Neural progenitor cell (in vitro differentiated cells): ENCODE measurements around the gene ETDC. TPM values are rescaled to one million over a fixed set of nuclear protein-coding genes. Genes with fewer than 3 reads are reported as not detected.

Source experiments
- DNase-seq: peaks from one replicate; pipeline ENCODE4 v3.0.0-alpha.2; 2016; ENCODE audit warnings: low spot score
- H2AFZ ChIP-seq: fragments of 200-600 bp; sonication (generic); replicated peaks from 2 replicates; pipeline ENCODE4 v1.6.1; 2016; ENCODE audit warnings: antibody characterized with exemption
- H3F3A ChIP-seq: fragments of 200-600 bp; sonication (generic); 2 replicates; pipeline ENCODE4 v1.6.1; 2016; ENCODE audit warnings: antibody characterized with exemption, low read depth
- H3K27ac ChIP-seq: fragments of 200-600 bp; sonication (generic); 2 replicates; pipeline ENCODE4 v1.5.1; 2016; ENCODE audit warnings: mild to moderate bottlenecking
- H3K27me3 ChIP-seq: fragments of 200-600 bp; sonication (generic); 2 replicates; pipeline ENCODE4 v1.6.1; 2016; ENCODE audit warnings: mild to moderate bottlenecking, moderate library complexity
- H3K36me3 ChIP-seq: fragments of 200-600 bp; sonication (generic); 2 replicates; pipeline ENCODE4 v1.5.1; 2016
- H3K4me1 ChIP-seq: fragments of 200-600 bp; sonication (generic); 2 replicates; pipeline ENCODE4 v1.6.1; 2016; ENCODE audit warnings: mixed run types
- H3K4me2 ChIP-seq: fragments of 200-600 bp; sonication (generic); 2 replicates; pipeline ENCODE4 v1.6.1; 2016
- H3K4me3 ChIP-seq: fragments of 200-600 bp; sonication (generic); 2 replicates; pipeline ENCODE4 v1.5.1; 2016
- H3K79me2 ChIP-seq: fragments of 200-600 bp; sonication (generic); 2 replicates; pipeline ENCODE4 v1.6.1; 2016; ENCODE audit warnings: low read depth
- H3K9ac ChIP-seq: fragments of 200-600 bp; sonication (generic); 2 replicates; pipeline ENCODE4 v1.6.1; 2016
- H3K9me3 ChIP-seq: fragments of 200-600 bp; sonication (generic); 2 replicates; pipeline ENCODE4 v1.5.1; 2016; ENCODE audit warnings: low read depth
- H4K20me1 ChIP-seq: fragments of 200-600 bp; sonication (generic); 2 replicates; pipeline ENCODE4 v1.6.1; 2016; ENCODE audit warnings: low read depth
- H3K27ac Mint-ChIP-seq: 3 replicates; pipeline ENCODE4 v1.8.0; 2021; ENCODE audit warnings: mixed read lengths
- H3K27me3 Mint-ChIP-seq: 2 replicates; pipeline ENCODE4 v1.8.0; 2022; ENCODE audit warnings: low read depth, mild to moderate bottlenecking, inconsistent platforms, moderate library complexity, mixed read lengths; ENCODE audit not compliant: insufficient read depth
- H3K36me3 Mint-ChIP-seq: 3 replicates; pipeline ENCODE4 v1.8.0; 2021; ENCODE audit warnings: mixed read lengths
- H3K4me1 Mint-ChIP-seq: 3 replicates; pipeline ENCODE4 v1.8.0; 2021; ENCODE audit warnings: mixed read lengths
- H3K4me3 Mint-ChIP-seq: 3 replicates; pipeline ENCODE4 v1.8.0; 2021; ENCODE audit warnings: mild to moderate bottlenecking, moderate library complexity, mixed read lengths
- H3K9me3 Mint-ChIP-seq: 3 replicates; pipeline ENCODE4 v1.8.0; 2020; ENCODE audit warnings: mixed read lengths
- EZH2 ChIP-seq: fragments of 200-600 bp; sonication (generic); IDR thresholded peaks from 2 replicates; pipeline ENCODE4 v1.6.1; 2017; ENCODE audit warnings: antibody characterized with exemption, mild to moderate bottlenecking, moderate library complexity
- EZH2phosphoT487 ChIP-seq: fragments of 200-600 bp; sonication (generic); IDR thresholded peaks from 2 replicates; pipeline ENCODE4 v1.6.1; 2017; ENCODE audit warnings: antibody characterized with exemption
- total RNA-seq: library from RNA; depleted of rRNA; stranded (reverse); fragments of >200 nt; gene quantifications from 2 replicates; pipeline ENCODE4 v1.2.3, GENCODE V29; 2015; ENCODE audit warnings: low replicate concordance
- TF ChIP-seq, protein P1 (sequence below): fragments of 200-600 bp; sonication (generic); IDR thresholded peaks from 2 replicates; pipeline ENCODE4 v1.5.1; 2017; ENCODE audit warnings: antibody characterized with exemption, mild to moderate bottlenecking

The ETDC gene
- total RNA-seq, 1 donor from 2014 or later, result not detected

DNA sequence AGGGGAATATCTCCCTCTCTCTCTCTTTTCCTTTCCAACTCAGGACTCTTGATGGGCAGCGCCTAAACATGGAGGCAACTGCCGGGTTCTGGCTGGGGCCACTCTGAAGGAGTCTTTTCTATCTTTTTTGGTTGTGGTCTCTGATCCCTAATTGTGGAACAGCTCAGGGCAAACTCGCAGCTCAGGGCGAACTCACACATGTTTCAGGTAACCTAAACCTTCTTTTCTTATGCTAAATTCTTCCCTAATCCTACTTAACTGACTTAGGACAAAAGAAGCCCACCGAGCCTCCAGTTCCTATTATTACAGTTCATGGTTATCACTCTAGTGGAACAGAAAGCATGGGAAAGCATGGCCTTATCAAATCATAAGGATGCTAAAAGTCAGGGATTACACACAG lies 36.1 kb upstream of the ETDC start:
- Histone ChIP-seq H2AFZ (no peak overlapping the region), H3K4me3 (no peak overlapping the region), H3K4me2 (no peak overlapping the region), H3K27me3 (no peaks in the 10 kb centered on the region), H3K9ac (no peak overlapping the region), H4K20me1 (no peaks in the 10 kb centered on the region), H3K79me2 (no peaks in the 10 kb centered on the region), H3K36me3 (no peaks in the 10 kb centered on the region), H3K4me1 (no peaks in the 10 kb centered on the region), H3F3A (peaks cover 8% of the 10 kb centered on the region), H3K9me3 (no peaks in the 10 kb centered on the region), H3K27ac (no peak overlapping the region)
- Mint-ChIP-seq H3K27me3 (no peaks in the 10 kb centered on the region), H3K4me1 (no peaks in the 10 kb centered on the region), H3K9me3 (peaks cover 13% of the 10 kb centered on the region), H3K36me3 (no peaks in the 10 kb centered on the region), H3K4me3 (no peak overlapping the region), H3K27ac (no peak overlapping the region)
- TF ChIP-seq, protein P1, sequence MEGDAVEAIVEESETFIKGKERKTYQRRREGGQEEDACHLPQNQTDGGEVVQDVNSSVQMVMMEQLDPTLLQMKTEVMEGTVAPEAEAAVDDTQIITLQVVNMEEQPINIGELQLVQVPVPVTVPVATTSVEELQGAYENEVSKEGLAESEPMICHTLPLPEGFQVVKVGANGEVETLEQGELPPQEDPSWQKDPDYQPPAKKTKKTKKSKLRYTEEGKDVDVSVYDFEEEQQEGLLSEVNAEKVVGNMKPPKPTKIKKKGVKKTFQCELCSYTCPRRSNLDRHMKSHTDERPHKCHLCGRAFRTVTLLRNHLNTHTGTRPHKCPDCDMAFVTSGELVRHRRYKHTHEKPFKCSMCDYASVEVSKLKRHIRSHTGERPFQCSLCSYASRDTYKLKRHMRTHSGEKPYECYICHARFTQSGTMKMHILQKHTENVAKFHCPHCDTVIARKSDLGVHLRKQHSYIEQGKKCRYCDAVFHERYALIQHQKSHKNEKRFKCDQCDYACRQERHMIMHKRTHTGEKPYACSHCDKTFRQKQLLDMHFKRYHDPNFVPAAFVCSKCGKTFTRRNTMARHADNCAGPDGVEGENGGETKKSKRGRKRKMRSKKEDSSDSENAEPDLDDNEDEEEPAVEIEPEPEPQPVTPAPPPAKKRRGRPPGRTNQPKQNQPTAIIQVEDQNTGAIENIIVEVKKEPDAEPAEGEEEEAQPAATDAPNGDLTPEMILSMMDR, result no peak
- no peak for TF ChIP-seq EZH2
- DNase-seq, result peak; percentile 16

GRCh38 chrX:135275973-135276372 lies 33.3 kb upstream of the ETDC start:
- no peaks in the 10 kb centered on the region for H3K27me3 Mint-ChIP-seq
- H3K27ac Mint-ChIP-seq, result no peak overlapping the region
- H3K9me3 Mint-ChIP-seq, result peaks cover 34% of the 10 kb centered on the region
- Histone ChIP-seq H3K27ac (no peak overlapping the region), H3K9me3 (no peaks in the 10 kb centered on the region), H3K4me2 (no peak overlapping the region), H3K9ac (no peak overlapping the region), H4K20me1 (no peaks in the 10 kb centered on the region), H3K4me1 (no peaks in the 10 kb centered on the region), H3K27me3 (no peaks in the 10 kb centered on the region), H3K36me3 (no peaks in the 10 kb centered on the region), H3F3A (peaks cover 8% of the 10 kb centered on the region), H2AFZ (no peak overlapping the region), H3K4me3 (no peak overlapping the region), H3K79me2 (no peaks in the 10 kb centered on the region)
- TF ChIP-seq EZH2phosphoT487 (no peak), EZH2 (no peak)
- TF ChIP-seq, protein P1, result no peak
- no peak for DNase-seq
- H3K4me3 Mint-ChIP-seq, result no peak overlapping the region
- H3K36me3 Mint-ChIP-seq, result no peaks in the 10 kb centered on the region
- no peaks in the 10 kb centered on the region for H3K4me1 Mint-ChIP-seq

- H3K27ac ChIP-seq, result no peak overlapping the region
- TF ChIP-seq, protein P1, result no peak
- no peak for TF ChIP-seq EZH2
- TF ChIP-seq EZH2phosphoT487, result no peak
- no peak overlapping the region for H3K4me3 Mint-ChIP-seq
- no peaks in the 10 kb centered on the region for H3K27me3 Mint-ChIP-seq
- no peak overlapping the region for H2AFZ ChIP-seq
- DNase-seq, result no peak
- H3K79me2 ChIP-seq, result no peaks in the 10 kb centered on the region
- H3K4me1 ChIP-seq, result no peaks in the 10 kb centered on the region
- H3K9me3 Mint-ChIP-seq, result peaks cover 55% of the 10 kb centered on the region
- no peak overlapping the region for H3K27ac Mint-ChIP-seq
- no peak overlapping the region for H3K4me2 ChIP-seq
- H4K20me1 ChIP-seq, result no peaks in the 10 kb centered on the region
- H3K9ac ChIP-seq, result no peak overlapping the region
- no peaks in the 10 kb centered on the region for H3F3A ChIP-seq
- peaks cover 36% of the 10 kb centered on the region for H3K9me3 ChIP-seq
- peaks cover 4% of the 10 kb centered on the region for H3K36me3 ChIP-seq
- H3K4me1 Mint-ChIP-seq, result no peaks in the 10 kb centered on the region
- no peaks in the 10 kb centered on the region for H3K27me3 ChIP-seq
- peaks cover 14% of the 10 kb centered on the region for H3K36me3 Mint-ChIP-seq
- no peak overlapping the region for H3K4me3 ChIP-seq
Measured at GRCh38 chrX:135287266-135287823, 21.9 kb upstream of the ETDC start.
